HCT116 (cell line): ENCODE measurements around the gene INTS1. TPM values are rescaled to one million over a fixed set of nuclear protein-coding genes. Genes with fewer than 3 reads are reported as not detected.

ENCODE experiments used
- ATAC-seq: fragments of 200-7000 bp; cut with Tn5 transposase; 2 replicates; pipeline ENCODE4 v1.9.1; 2020; ENCODE audit warnings: mild to moderate bottlenecking, moderate library complexity
- BruUV-seq: library from RNA; stranded (reverse); fragments of 400-500 nt; replicated peaks from 2 replicates; lab custom pipeline; 2021; lab: Mats Ljungman, UMichigan
- CTCF ChIA-PET: fragments of 300-600 bp; sonication (Branson Sonifier 250); formaldehyde crosslinking; loops from one replicate; lab custom pipeline; 2021; ENCODE audit warnings: antibody characterized with exemption; lab: Charles Lee
- POLR2A ChIA-PET: fragments of 300-600, 350-600 bp; sonication (Branson Sonifier 250); formaldehyde crosslinking; loops from one replicate; lab custom pipeline; 2021; ENCODE audit warnings: antibody characterized with exemption; lab: Charles Lee
- RAD21 ChIA-PET, 2 experiments: fragments of 300-600 bp; sonication (Branson Sonifier 250); formaldehyde crosslinking; loops; one replicate each; lab custom pipeline; 2023; ENCODE audit warnings: low total read pairs in 2 of 2; ENCODE audit not compliant: uncharacterized antibody in 2 of 2, unreplicated experiment in 2 of 2, low non-redundant PET in 1 of 2; lab: Charles Lee
- DNase-seq: peaks from one replicate; pipeline ENCODE4 v3.0.0-alpha.2; 2010; ENCODE audit warnings: low read depth, low spot score
- H2AFZ ChIP-seq: fragments of 200-600 bp; shearing (Covaris generic), sonication (generic); 2 replicates; pipeline ENCODE4 v1.6.1; 2017; ENCODE audit warnings: low read depth, mixed run types, mixed read lengths, antibody characterized with exemption, low read length; ENCODE audit not compliant: poor library complexity, severe bottlenecking
- H3K27ac ChIP-seq: 2 replicates; pipeline ENCODE4 v1.5.1; 2012; ENCODE audit warnings: low read depth, low read length
- H3K27me3 ChIP-seq: fragments of 200-600 bp; sonication (generic); 2 replicates; pipeline ENCODE4 v1.6.1; 2016; ENCODE audit warnings: mixed run types, low read length, mixed read lengths; ENCODE audit not compliant: insufficient read depth
- H3K36me3 ChIP-seq, 2 experiments: fragments of 200-500 bp in 1 of 2; fragments of 200-600 bp in 1 of 2; sonication (Bioruptor generic) in 1 of 2; sonication (generic) in 1 of 2; 2 replicates each; pipeline versions ENCODE4 v1.5.1 to v1.6.1; 2014 to 2016; ENCODE audit warnings: low read length in 2 of 2, inconsistent platforms in 1 of 2, mixed read lengths in 1 of 2, mixed run types in 1 of 2; ENCODE audit not compliant: insufficient read depth in 2 of 2, control insufficient read depth in 1 of 2
- H3K4me1 ChIP-seq, 2 experiments: fragments of 200-600 bp in 1 of 2; sonication (generic) in 1 of 2; 2 replicates each; pipeline versions ENCODE4 v1.5.1 to v1.6.1; 2012 to 2017; ENCODE audit warnings: low read length in 2 of 2, inconsistent platforms in 1 of 2, mild to moderate bottlenecking in 1 of 2, mixed read lengths in 1 of 2, mixed run types in 1 of 2, moderate library complexity in 1 of 2; ENCODE audit not compliant: insufficient read depth in 2 of 2, control insufficient read depth in 1 of 2
- H3K4me2 ChIP-seq: fragments of 200-600 bp; sonication (generic); 2 replicates; pipeline ENCODE4 v1.6.1; 2017; ENCODE audit warnings: mixed run types, low read length, mixed read lengths
- H3K4me3 ChIP-seq, 2 experiments: fragments of 200-600 bp in 1 of 2; sonication (generic) in 1 of 2; replicated peaks in 1 of 2; 2 replicates each; pipeline ENCODE4 v1.5.1; 2011 to 2016; ENCODE audit warnings: low read length in 2 of 2, control low read depth in 1 of 2, low read depth in 1 of 2, mild to moderate bottlenecking in 1 of 2, mixed read lengths in 1 of 2, mixed run types in 1 of 2
- H3K79me2 ChIP-seq: fragments of 200-600 bp; sonication (generic); 2 replicates; pipeline ENCODE4 v1.6.1; 2017; ENCODE audit warnings: mild to moderate bottlenecking, mixed run types, low read length, moderate library complexity, mixed read lengths; ENCODE audit not compliant: insufficient read depth
- H3K9ac ChIP-seq: fragments of 200-600 bp; sonication (generic); 2 replicates; pipeline ENCODE4 v1.6.1; 2016; ENCODE audit warnings: low read length, mixed read lengths
- H3K9me2 ChIP-seq: fragments of 200-600 bp; sonication (generic), shearing (Covaris generic); 2 replicates; pipeline ENCODE4 v1.6.1; 2017; ENCODE audit warnings: mixed run types, mild to moderate bottlenecking, moderate library complexity; ENCODE audit not compliant: insufficient read depth
- H3K9me3 ChIP-seq, 2 experiments: fragments of 200-500 bp in 1 of 2; fragments of 200-600 bp in 1 of 2; sonication (Bioruptor generic) in 1 of 2; sonication (generic) in 1 of 2; 2 replicates each; pipeline ENCODE4 v1.6.1; 2014 to 2017; ENCODE audit warnings: low read length in 2 of 2, mixed read lengths in 2 of 2, inconsistent platforms in 1 of 2, low read depth in 1 of 2, mild to moderate bottlenecking in 1 of 2, mixed run types in 1 of 2, moderate library complexity in 1 of 2; ENCODE audit not compliant: control insufficient read depth in 1 of 2, insufficient read depth in 1 of 2
- H4K20me1 ChIP-seq: fragments of 200-600 bp; sonication (generic), shearing (Covaris generic); 2 replicates; pipeline ENCODE4 v1.6.1; 2017; ENCODE audit warnings: mixed run types, mild to moderate bottlenecking, moderate library complexity; ENCODE audit not compliant: insufficient read depth
- ATF3 ChIP-seq: IDR thresholded peaks from 2 replicates; pipeline ENCODE4 v1.6.1; 2012
- CBX3 ChIP-seq: IDR thresholded peaks from 2 replicates; pipeline ENCODE4 v1.6.1; 2012; ENCODE audit warnings: low read depth
- CEBPB ChIP-seq: IDR thresholded peaks from 2 replicates; pipeline ENCODE4 v1.6.1; 2012; ENCODE audit warnings: low read depth
- CTCF ChIP-seq, 3 experiments: fragments of 200-600 bp in 1 of 3; sonication (generic) in 1 of 3; IDR thresholded peaks in 2 of 3; conservative IDR thresholded peaks in 1 of 3; 2 replicates each; pipeline ENCODE4 v1.5.1; 2012 to 2017; ENCODE audit warnings: low read depth in 2 of 3, low read length in 2 of 3, antibody characterized with exemption in 1 of 3, borderline replicate concordance in 1 of 3, control low read depth in 1 of 3, mild to moderate bottlenecking in 1 of 3, mixed read lengths in 1 of 3, mixed run types in 1 of 3, moderate library complexity in 1 of 3; ENCODE audit not compliant: insufficient read depth in 1 of 3
- EGR1 ChIP-seq: IDR thresholded peaks from 2 replicates; pipeline ENCODE4 v1.6.1; 2012; ENCODE audit warnings: low read depth
- ELF1 ChIP-seq: IDR thresholded peaks from 2 replicates; pipeline ENCODE4 v1.6.1; 2012; ENCODE audit warnings: low read depth, borderline replicate concordance
- EZH2 ChIP-seq: fragments of 200-600 bp; sonication (generic); IDR thresholded peaks from 2 replicates; pipeline ENCODE4 v1.6.1; 2017; ENCODE audit warnings: antibody characterized with exemption, mixed run types
- EZH2phosphoT487 ChIP-seq: fragments of 200-600 bp; IDR thresholded peaks from 2 replicates; pipeline ENCODE4 v1.6.1; 2018; ENCODE audit warnings: antibody characterized with exemption, borderline replicate concordance
- FOSL1 ChIP-seq: IDR thresholded peaks from 2 replicates; pipeline ENCODE4 v1.6.1; 2012; ENCODE audit warnings: low read depth
- JUND ChIP-seq: IDR thresholded peaks from 2 replicates; pipeline ENCODE4 v1.6.1; 2012
- POLR2A ChIP-seq: IDR thresholded peaks from 2 replicates; pipeline ENCODE4 v1.7.0; 2011; ENCODE audit warnings: borderline replicate concordance; ENCODE audit not compliant: insufficient read depth, insufficient read length; ENCODE audit errors: extremely low read depth
- POLR2AphosphoS5 ChIP-seq: IDR thresholded peaks from 2 replicates; pipeline ENCODE4 v1.6.1; 2011; ENCODE audit warnings: mild to moderate bottlenecking, low read depth, low read length, moderate library complexity
- RAD21 ChIP-seq: IDR thresholded peaks from 2 replicates; pipeline ENCODE4 v1.6.1; 2012; ENCODE audit warnings: low read depth, mild to moderate bottlenecking
- REST ChIP-seq: IDR thresholded peaks from 2 replicates; pipeline ENCODE4 v1.6.1; 2012; ENCODE audit warnings: low read depth
- SIN3A ChIP-seq: IDR thresholded peaks from 2 replicates; pipeline ENCODE4 v1.6.1; 2012; ENCODE audit warnings: low read depth
- SP1 ChIP-seq: IDR thresholded peaks from 2 replicates; pipeline ENCODE4 v1.6.1; 2012; ENCODE audit warnings: low read depth
- SRF ChIP-seq: IDR thresholded peaks from 2 replicates; pipeline ENCODE4 v1.6.1; 2012; ENCODE audit warnings: low read depth
- YY1 ChIP-seq: IDR thresholded peaks from 2 replicates; pipeline ENCODE4 v1.6.1; 2011; ENCODE audit warnings: low read length, low read depth, moderate library complexity, mild to moderate bottlenecking; ENCODE audit not compliant: insufficient replicate concordance; ENCODE audit errors: extremely low read depth
- ZFX ChIP-seq: fragments of 450-650 bp; IDR thresholded peaks from 2 replicates; pipeline ENCODE4 v1.6.1; 2017
- ZNF274 ChIP-seq: fragments of 200-500 bp; sonication (Bioruptor generic); IDR thresholded peaks from 2 replicates; pipeline ENCODE4 v1.6.1; 2014; ENCODE audit warnings: mild to moderate bottlenecking, low read depth, low read length, inconsistent platforms
- intact Hi-C: fragments of 100-400 bp; cut with micrococcal nuclease; formaldehyde crosslinking; loops from 2 replicates; pipeline ENCODE4 v1.10.0; 2022
- total RNA-seq: library from RNA; stranded (reverse); gene quantifications from one replicate; pipeline ENCODE4 v1.2.1, GENCODE V29; 2021; ENCODE audit not compliant: unreplicated experiment

The INTS1 gene
- total RNA-seq, 1 experiment from 2014 or later = 167 TPM

GRCh38 chr7:1481300-1481699 lies 22.9 kb downstream of the INTS1 start:
- CTCF ChIA-PET = no interaction called here
- BruUV-seq = no TSS peak
- H3K4me3 ChIP-seq = no peak overlapping the region
- H4K20me1 ChIP-seq = no peaks in the 10 kb centered on the region
- no peaks in the 10 kb centered on the region for H3K79me2 ChIP-seq
- no peak overlapping the region for H2AFZ ChIP-seq
- H3K9me2 ChIP-seq = no peaks in the 10 kb centered on the region
- ATAC-seq = no peak
- H3K36me3 ChIP-seq = peaks cover 7 to 35% of the 10 kb centered on the region in 2 experiments; a peak in 3 of 4 replicates
- H3K4me1 ChIP-seq = no peaks in the 10 kb centered on the region
- no peak for TF ChIP-seq POLR2AphosphoS5
- TF ChIP-seq ELF1 = no peak
- TF ChIP-seq CEBPB = no peak
- no peak for TF ChIP-seq EZH2
- TF ChIP-seq YY1 = no peak
- no peak for TF ChIP-seq CTCF (IDR thresholded peaks at IDR 0.05 in 2 of 3, conservative IDR thresholded peaks at IDR 0.05 in 1 of 3; ENCODE audit: borderline replicate concordance in 1 of 3, insufficient read depth in 1 of 3, low read depth in 2 of 3, low read length in 2 of 3)
- no peak for TF ChIP-seq CBX3
- no peak for TF ChIP-seq JUND
- TF ChIP-seq RAD21 = no peak
- TF ChIP-seq ZNF274 = no peak
- TF ChIP-seq SIN3A = no peak
- no peak for TF ChIP-seq SRF
- no peak for TF ChIP-seq FOSL1
- TF ChIP-seq EGR1 = no peak
- TF ChIP-seq ATF3 = no peak
- TF ChIP-seq SP1 = no peak
- no peak for TF ChIP-seq REST
- no peak for TF ChIP-seq EZH2phosphoT487
- TF ChIP-seq POLR2A = no peak
- no peak for TF ChIP-seq ZFX
- no peak overlapping the region for H3K4me2 ChIP-seq
- RAD21 ChIA-PET = no interaction called here
- no peaks in the 10 kb centered on the region for H3K27me3 ChIP-seq
- intact Hi-C loops = no loop called here
- H3K9me3 ChIP-seq = no peaks in the 10 kb centered on the region
- DNase-seq = no peak
- POLR2A ChIA-PET = no interaction called here
- no peak overlapping the region for H3K9ac ChIP-seq
- no peak overlapping the region for H3K27ac ChIP-seq
